GM18511 (cell line): Measurements from ENCODE around the gene HDAC8.
"Not testable (repeated sequence)": the region's sequence is repeated elsewhere in the genome, so short reads cannot be mapped to it uniquely, and the experiment has no call there.

Source experiments
- ATAC-seq: cut with Tn5 transposase; IDR thresholded peaks from one replicate; pipeline ENCODE4 v1.9.1; 2021; ENCODE audit warnings: mild to moderate bottlenecking, moderate library complexity; ENCODE audit not compliant: unreplicated experiment

The HDAC8 gene

GRCh38 chrX:72326605-72327300 lies 245.9 kb downstream of the HDAC8 start:
- no peak for ATAC-seq

GRCh38 chrX:72319651-72320050 lies 253.0 kb downstream of the HDAC8 start:
- not testable (repeated sequence) for ATAC-seq

GRCh38 chrX:72317139-72317538 lies 255.5 kb downstream of the HDAC8 start:
- ATAC-seq: no peak

GRCh38 chrX:72316408-72317110 lies 256.1 kb downstream of the HDAC8 start:
- no peak for ATAC-seq

GRCh38 chrX:72314881-72315280 lies 257.8 kb downstream of the HDAC8 start:
- ATAC-seq: no peak

GRCh38 chrX:72313707-72314641 lies 258.7 kb downstream of the HDAC8 start:
- no peak for ATAC-seq

- no peak for ATAC-seq
Observed at GRCh38 chrX:72312311-72312940, 260.2 kb downstream of the HDAC8 start.

- ATAC-seq: no peak
Observed at GRCh38 chrX:72309297-72310071, 263.2 kb downstream of the HDAC8 start.

GRCh38 chrX:72308566-72309296 lies 263.9 kb downstream of the HDAC8 start:
- peak; percentile 46 for ATAC-seq

- no peak for ATAC-seq
Observed at GRCh38 chrX:72308209-72308565, 264.5 kb downstream of the HDAC8 start.

- no peak for ATAC-seq
Observed at GRCh38 chrX:72307646-72308051, 265.0 kb downstream of the HDAC8 start.

GRCh38 chrX:72306851-72307645 lies 265.6 kb downstream of the HDAC8 start:
- peak; percentile 71 for ATAC-seq

- peak; percentile 10 for ATAC-seq
Observed at GRCh38 chrX:72306085-72306801, 266.4 kb downstream of the HDAC8 start.

- ATAC-seq: no peak
Observed at GRCh38 chrX:72305286-72306084, 267.2 kb downstream of the HDAC8 start, which contains the start of gene CITED1. Gene CITED1 (minus strand): TSS chrX:72305914. CDS start chrX:72302869, 3,045 bp downstream.

GRCh38 chrX:72304877-72305276 lies 267.8 kb downstream of the HDAC8 start:
- no peak for ATAC-seq

- no peak for ATAC-seq
Observed at GRCh38 chrX:72301781-72302180, 270.9 kb downstream of the HDAC8 start.
